GM12878 (cell line): Measurements from ENCODE around the gene SNRNP200. TPM values are rescaled to one million over a fixed set of nuclear protein-coding genes. Genes with fewer than 3 reads are reported as not detected.

Source experiments
- HDGF ChIP-seq: fragments of 450-650 bp; IDR thresholded peaks from 2 replicates; pipeline ENCODE4 v1.6.1; 2016; ENCODE audit warnings: antibody characterized with exemption
- IRF4 ChIP-seq: IDR thresholded peaks from 2 replicates; pipeline ENCODE4 v1.6.1; 2011; ENCODE audit warnings: low read depth, low read length
- MTA2 ChIP-seq: fragments of 450-650 bp; IDR thresholded peaks from 2 replicates; pipeline ENCODE4 v1.6.1; 2016; ENCODE audit warnings: low read depth, mild to moderate bottlenecking, moderate library complexity
- MYC ChIP-seq: IDR thresholded peaks from 2 replicates; pipeline ENCODE4 v1.6.1; 2011; ENCODE audit warnings: mild to moderate bottlenecking, low read length, moderate library complexity, inconsistent platforms; ENCODE audit not compliant: insufficient read depth, insufficient replicate concordance, insufficient read length, severe bottlenecking
- NR2C1 ChIP-seq: fragments of 450-650 bp; IDR thresholded peaks from 2 replicates; pipeline ENCODE4 v1.6.1; 2017; ENCODE audit warnings: antibody characterized with exemption, mild to moderate bottlenecking, moderate library complexity
- PKNOX1 ChIP-seq: fragments of 450-650 bp; IDR thresholded peaks from 2 replicates; pipeline ENCODE4 v1.6.1; 2016; ENCODE audit warnings: mild to moderate bottlenecking
- SMC3 ChIP-seq: IDR thresholded peaks from 2 replicates; pipeline ENCODE4 v1.6.1; 2011; ENCODE audit warnings: low read length, improper control_type of control experiment, borderline replicate concordance
- SP1 ChIP-seq: IDR thresholded peaks from one replicate; pipeline ENCODE4 v1.6.1; 2011; ENCODE audit warnings: low read depth, low read length
- TCF3 ChIP-seq: IDR thresholded peaks from 2 replicates; pipeline ENCODE4 v1.6.1; 2012; ENCODE audit warnings: low read depth, mild to moderate bottlenecking, low read length, borderline replicate concordance; ENCODE audit not compliant: insufficient read depth
- ZBTB33 ChIP-seq: fragments of 450-650 bp; IDR thresholded peaks from 2 replicates; pipeline ENCODE4 v1.6.1; 2017; ENCODE audit warnings: mild to moderate bottlenecking
- ZSCAN29 ChIP-seq: fragments of 450-650 bp; IDR thresholded peaks from 2 replicates; pipeline ENCODE4 v1.6.1; 2017; ENCODE audit warnings: mild to moderate bottlenecking, moderate library complexity
- polyA plus RNA-seq, 11 experiments: library from polyadenylated mRNA; depleted of rRNA in 4 of 11; unstranded in 6 of 11; stranded (reverse) in 5 of 11; fragments of >200 nt; fragmentation: Nextera tagmentation in 4 of 11; fragmentation: Illumina TruSeq in 1 of 11; extraction: Ambion mirVana in 4 of 11; extraction: Trizol in 1 of 11; gene quantifications; 1 replicate in 1 of 11; 2 replicates in 10 of 11; pipeline versions ENCODE4 v1.2.1 to v1.2.3, GENCODE V29; 2011 to 2016; ENCODE audit warnings: inconsistent platforms in 2 of 11, missing spikeins in 2 of 11, low read depth in 1 of 11
- total RNA-seq, 4 experiments: library from RNA; depleted of rRNA in 3 of 4; stranded (reverse); fragments of >200 nt in 3 of 4; fragmentation: Illumina TruSeq in 1 of 4; extraction: Trizol in 1 of 4; gene quantifications; 2 replicates each; pipeline versions ENCODE4 v1.2.1 to v1.2.3, GENCODE V29; 2013 to 2021
- TF ChIP-seq, protein P1 (sequence below): IDR thresholded peaks from 2 replicates; pipeline ENCODE4 v1.6.1; 2012; ENCODE audit warnings: improper control_type of control experiment, low read depth, low read length; ENCODE audit not compliant: insufficient replicate concordance
- TF ChIP-seq, protein P2 (sequence below): fragments of 450-650 bp; conservative IDR thresholded peaks from 2 replicates; pipeline ENCODE4 v1.6.1; 2017; ENCODE audit warnings: mild to moderate bottlenecking, moderate library complexity
- TF ChIP-seq, protein P3 (sequence below): fragments of 450-650 bp; IDR thresholded peaks from 2 replicates; pipeline ENCODE4 v1.6.1; 2017; ENCODE audit warnings: antibody characterized with exemption, mild to moderate bottlenecking, moderate library complexity

The SNRNP200 gene
- total and polyA plus RNA-seq, 10 of the 15 experiments (the other 5 are each of a cell fraction or from before 2014, with no cell fraction given) = 59.2 to 176 (median 106) TPM

- no peak for TF ChIP-seq SMC3
- TF ChIP-seq, protein P1, sequence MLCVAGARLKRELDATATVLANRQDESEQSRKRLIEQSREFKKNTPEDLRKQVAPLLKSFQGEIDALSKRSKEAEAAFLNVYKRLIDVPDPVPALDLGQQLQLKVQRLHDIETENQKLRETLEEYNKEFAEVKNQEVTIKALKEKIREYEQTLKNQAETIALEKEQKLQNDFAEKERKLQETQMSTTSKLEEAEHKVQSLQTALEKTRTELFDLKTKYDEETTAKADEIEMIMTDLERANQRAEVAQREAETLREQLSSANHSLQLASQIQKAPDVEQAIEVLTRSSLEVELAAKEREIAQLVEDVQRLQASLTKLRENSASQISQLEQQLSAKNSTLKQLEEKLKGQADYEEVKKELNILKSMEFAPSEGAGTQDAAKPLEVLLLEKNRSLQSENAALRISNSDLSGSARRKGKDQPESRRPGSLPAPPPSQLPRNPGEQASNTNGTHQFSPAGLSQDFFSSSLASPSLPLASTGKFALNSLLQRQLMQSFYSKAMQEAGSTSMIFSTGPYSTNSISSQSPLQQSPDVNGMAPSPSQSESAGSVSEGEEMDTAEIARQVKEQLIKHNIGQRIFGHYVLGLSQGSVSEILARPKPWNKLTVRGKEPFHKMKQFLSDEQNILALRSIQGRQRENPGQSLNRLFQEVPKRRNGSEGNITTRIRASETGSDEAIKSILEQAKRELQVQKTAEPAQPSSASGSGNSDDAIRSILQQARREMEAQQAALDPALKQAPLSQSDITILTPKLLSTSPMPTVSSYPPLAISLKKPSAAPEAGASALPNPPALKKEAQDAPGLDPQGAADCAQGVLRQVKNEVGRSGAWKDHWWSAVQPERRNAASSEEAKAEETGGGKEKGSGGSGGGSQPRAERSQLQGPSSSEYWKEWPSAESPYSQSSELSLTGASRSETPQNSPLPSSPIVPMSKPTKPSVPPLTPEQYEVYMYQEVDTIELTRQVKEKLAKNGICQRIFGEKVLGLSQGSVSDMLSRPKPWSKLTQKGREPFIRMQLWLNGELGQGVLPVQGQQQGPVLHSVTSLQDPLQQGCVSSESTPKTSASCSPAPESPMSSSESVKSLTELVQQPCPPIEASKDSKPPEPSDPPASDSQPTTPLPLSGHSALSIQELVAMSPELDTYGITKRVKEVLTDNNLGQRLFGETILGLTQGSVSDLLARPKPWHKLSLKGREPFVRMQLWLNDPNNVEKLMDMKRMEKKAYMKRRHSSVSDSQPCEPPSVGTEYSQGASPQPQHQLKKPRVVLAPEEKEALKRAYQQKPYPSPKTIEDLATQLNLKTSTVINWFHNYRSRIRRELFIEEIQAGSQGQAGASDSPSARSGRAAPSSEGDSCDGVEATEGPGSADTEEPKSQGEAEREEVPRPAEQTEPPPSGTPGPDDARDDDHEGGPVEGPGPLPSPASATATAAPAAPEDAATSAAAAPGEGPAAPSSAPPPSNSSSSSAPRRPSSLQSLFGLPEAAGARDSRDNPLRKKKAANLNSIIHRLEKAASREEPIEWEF = no peak
- TF ChIP-seq, protein P2, sequence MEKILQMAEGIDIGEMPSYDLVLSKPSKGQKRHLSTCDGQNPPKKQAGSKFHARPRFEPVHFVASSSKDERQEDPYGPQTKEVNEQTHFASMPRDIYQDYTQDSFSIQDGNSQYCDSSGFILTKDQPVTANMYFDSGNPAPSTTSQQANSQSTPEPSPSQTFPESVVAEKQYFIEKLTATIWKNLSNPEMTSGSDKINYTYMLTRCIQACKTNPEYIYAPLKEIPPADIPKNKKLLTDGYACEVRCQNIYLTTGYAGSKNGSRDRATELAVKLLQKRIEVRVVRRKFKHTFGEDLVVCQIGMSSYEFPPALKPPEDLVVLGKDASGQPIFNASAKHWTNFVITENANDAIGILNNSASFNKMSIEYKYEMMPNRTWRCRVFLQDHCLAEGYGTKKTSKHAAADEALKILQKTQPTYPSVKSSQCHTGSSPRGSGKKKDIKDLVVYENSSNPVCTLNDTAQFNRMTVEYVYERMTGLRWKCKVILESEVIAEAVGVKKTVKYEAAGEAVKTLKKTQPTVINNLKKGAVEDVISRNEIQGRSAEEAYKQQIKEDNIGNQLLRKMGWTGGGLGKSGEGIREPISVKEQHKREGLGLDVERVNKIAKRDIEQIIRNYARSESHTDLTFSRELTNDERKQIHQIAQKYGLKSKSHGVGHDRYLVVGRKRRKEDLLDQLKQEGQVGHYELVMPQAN = no peak
- peak; percentile 18; the same call in 1 of the 2 replicates for TF ChIP-seq PKNOX1
- TF ChIP-seq MYC = peak; percentile 57
- TF ChIP-seq, protein P3, sequence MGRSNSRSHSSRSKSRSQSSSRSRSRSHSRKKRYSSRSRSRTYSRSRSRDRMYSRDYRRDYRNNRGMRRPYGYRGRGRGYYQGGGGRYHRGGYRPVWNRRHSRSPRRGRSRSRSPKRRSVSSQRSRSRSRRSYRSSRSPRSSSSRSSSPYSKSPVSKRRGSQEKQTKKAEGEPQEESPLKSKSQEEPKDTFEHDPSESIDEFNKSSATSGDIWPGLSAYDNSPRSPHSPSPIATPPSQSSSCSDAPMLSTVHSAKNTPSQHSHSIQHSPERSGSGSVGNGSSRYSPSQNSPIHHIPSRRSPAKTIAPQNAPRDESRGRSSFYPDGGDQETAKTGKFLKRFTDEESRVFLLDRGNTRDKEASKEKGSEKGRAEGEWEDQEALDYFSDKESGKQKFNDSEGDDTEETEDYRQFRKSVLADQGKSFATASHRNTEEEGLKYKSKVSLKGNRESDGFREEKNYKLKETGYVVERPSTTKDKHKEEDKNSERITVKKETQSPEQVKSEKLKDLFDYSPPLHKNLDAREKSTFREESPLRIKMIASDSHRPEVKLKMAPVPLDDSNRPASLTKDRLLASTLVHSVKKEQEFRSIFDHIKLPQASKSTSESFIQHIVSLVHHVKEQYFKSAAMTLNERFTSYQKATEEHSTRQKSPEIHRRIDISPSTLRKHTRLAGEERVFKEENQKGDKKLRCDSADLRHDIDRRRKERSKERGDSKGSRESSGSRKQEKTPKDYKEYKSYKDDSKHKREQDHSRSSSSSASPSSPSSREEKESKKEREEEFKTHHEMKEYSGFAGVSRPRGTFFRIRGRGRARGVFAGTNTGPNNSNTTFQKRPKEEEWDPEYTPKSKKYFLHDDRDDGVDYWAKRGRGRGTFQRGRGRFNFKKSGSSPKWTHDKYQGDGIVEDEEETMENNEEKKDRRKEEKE = no peak
- peak; percentile 44; the same call in 1 of the 2 replicates for TF ChIP-seq HDGF
- no peak for TF ChIP-seq TCF3
- TF ChIP-seq SP1 = no peak
- no peak for TF ChIP-seq ZSCAN29
- no peak for TF ChIP-seq ZBTB33
- TF ChIP-seq MTA2 = no peak; the same call in 1 of the 2 replicates
- no peak for TF ChIP-seq IRF4
- no peak for TF ChIP-seq NR2C1
These were observed 19.9 kb upstream of the SNRNP200 start, which contains the start of gene ITPRIPL1 (continued) for GRCh38 chr2:96325041-96325883.
